Measurements from ENCODE around the gene VIP.

VIP gene

DNA sequence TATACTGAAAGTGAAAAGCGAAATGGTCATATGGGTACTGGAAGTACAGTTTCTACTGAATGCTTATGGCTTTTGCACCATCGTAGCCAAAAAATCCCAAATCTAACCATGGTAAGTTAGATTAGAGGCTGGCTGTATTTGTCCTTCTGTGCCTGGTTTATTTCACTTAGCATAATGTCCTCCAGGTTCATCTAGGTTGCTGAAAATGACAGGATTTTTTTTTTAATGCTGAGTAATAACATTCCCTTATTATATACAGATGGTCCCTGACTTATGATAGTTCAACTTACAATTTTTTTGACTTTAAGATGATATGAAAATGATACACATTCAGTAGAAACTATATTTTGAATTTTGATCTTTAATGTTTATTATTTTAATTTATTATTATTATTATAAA lies 45.3 kb upstream of the VIP start:
- no peak overlapping the region for H2AFZ ChIP-seq (ENCODE audit: low read depth, low read length)
- H3K9me3 ChIP-seq (ENCODE audit: insufficient read depth, low read length, severe bottlenecking): no peaks in the 10 kb centered on the region
- H3K27me3 ChIP-seq (ENCODE audit: insufficient read depth, low read length, poor library complexity): peaks cover 5% of the 10 kb centered on the region
- no peak for DNase-seq
- H3K36me3 ChIP-seq (ENCODE audit: insufficient read depth, low read length): no peaks in the 10 kb centered on the region
- no peaks in the 10 kb centered on the region for H4K20me1 ChIP-seq (ENCODE audit: insufficient read depth, low read length)
- no peak overlapping the region for H3K27ac ChIP-seq (ENCODE audit: low read length)
- H3K79me2 ChIP-seq (ENCODE audit: insufficient read depth, low read length): no peaks in the 10 kb centered on the region
- TF ChIP-seq, protein P1, sequence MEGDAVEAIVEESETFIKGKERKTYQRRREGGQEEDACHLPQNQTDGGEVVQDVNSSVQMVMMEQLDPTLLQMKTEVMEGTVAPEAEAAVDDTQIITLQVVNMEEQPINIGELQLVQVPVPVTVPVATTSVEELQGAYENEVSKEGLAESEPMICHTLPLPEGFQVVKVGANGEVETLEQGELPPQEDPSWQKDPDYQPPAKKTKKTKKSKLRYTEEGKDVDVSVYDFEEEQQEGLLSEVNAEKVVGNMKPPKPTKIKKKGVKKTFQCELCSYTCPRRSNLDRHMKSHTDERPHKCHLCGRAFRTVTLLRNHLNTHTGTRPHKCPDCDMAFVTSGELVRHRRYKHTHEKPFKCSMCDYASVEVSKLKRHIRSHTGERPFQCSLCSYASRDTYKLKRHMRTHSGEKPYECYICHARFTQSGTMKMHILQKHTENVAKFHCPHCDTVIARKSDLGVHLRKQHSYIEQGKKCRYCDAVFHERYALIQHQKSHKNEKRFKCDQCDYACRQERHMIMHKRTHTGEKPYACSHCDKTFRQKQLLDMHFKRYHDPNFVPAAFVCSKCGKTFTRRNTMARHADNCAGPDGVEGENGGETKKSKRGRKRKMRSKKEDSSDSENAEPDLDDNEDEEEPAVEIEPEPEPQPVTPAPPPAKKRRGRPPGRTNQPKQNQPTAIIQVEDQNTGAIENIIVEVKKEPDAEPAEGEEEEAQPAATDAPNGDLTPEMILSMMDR (IDR thresholded peaks at IDR 0.05; ENCODE audit: borderline replicate concordance, extremely low read depth, low read length, poor library complexity, severe bottlenecking): no peak
- TF ChIP-seq EZH2 (IDR thresholded peaks at IDR 0.05; ENCODE audit: borderline replicate concordance, low read depth, low read length, severe bottlenecking): no peak
- no peak overlapping the region for H3K4me3 ChIP-seq (ENCODE audit: low read depth in 1 of 2, low read length in 2 of 2)
- no peak overlapping the region for H3K9ac ChIP-seq (ENCODE audit: low read depth, low read length)
- H3K4me1 ChIP-seq (ENCODE audit: insufficient read depth, low read length): no peaks in the 10 kb centered on the region
- no peak for ATAC-seq (ENCODE audit: insufficient read depth, low read depth)
- H3K4me2 ChIP-seq (ENCODE audit: insufficient read depth, low read length): no peak overlapping the region

DNA sequence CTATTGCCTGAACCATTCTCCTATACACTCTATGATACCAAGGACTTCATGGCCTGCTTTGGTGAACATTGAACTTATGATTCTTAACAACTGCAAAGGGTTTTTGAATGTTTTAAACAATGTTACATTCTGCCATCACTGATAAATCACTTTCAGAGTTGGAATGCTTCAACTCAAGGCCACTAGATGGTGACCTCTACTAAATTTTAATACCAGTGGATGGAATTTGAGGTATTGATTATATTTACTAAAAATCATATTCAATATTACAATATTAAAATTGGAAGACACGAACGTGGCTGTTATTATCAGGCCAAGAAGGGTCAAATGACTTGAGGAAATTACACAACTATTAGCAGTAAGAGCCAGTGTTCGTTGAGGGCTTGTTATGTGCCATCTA lies 34.3 kb upstream of the VIP start:
- TF ChIP-seq, protein P1 (IDR thresholded peaks at IDR 0.05; ENCODE audit: borderline replicate concordance, extremely low read depth, low read length, poor library complexity, severe bottlenecking): peak; percentile 20
- TF ChIP-seq EZH2 (IDR thresholded peaks at IDR 0.05; ENCODE audit: borderline replicate concordance, low read depth, low read length, severe bottlenecking): no peak
- H3K9me3 ChIP-seq (ENCODE audit: insufficient read depth, low read length, severe bottlenecking): no peaks in the 10 kb centered on the region
- no peak overlapping the region for H3K27ac ChIP-seq (ENCODE audit: low read length)
- H3K4me1 ChIP-seq (ENCODE audit: insufficient read depth, low read length): no peaks in the 10 kb centered on the region
- no peak overlapping the region for H3K9ac ChIP-seq (ENCODE audit: low read depth, low read length)
- H3K4me2 ChIP-seq (ENCODE audit: insufficient read depth, low read length): no peak overlapping the region
- no peak overlapping the region for H3K4me3 ChIP-seq (ENCODE audit: low read depth in 1 of 2, low read length in 2 of 2)
- no peaks in the 10 kb centered on the region for H3K79me2 ChIP-seq (ENCODE audit: insufficient read depth, low read length)
- DNase-seq: no peak
- H3K36me3 ChIP-seq (ENCODE audit: insufficient read depth, low read length): no peaks in the 10 kb centered on the region
- H3K27me3 ChIP-seq (ENCODE audit: insufficient read depth, low read length, poor library complexity): no peaks in the 10 kb centered on the region
- no peak for ATAC-seq (ENCODE audit: insufficient read depth, low read depth)
- H4K20me1 ChIP-seq (ENCODE audit: insufficient read depth, low read length): no peaks in the 10 kb centered on the region
- H2AFZ ChIP-seq (ENCODE audit: low read depth, low read length): no peak overlapping the region

DNA sequence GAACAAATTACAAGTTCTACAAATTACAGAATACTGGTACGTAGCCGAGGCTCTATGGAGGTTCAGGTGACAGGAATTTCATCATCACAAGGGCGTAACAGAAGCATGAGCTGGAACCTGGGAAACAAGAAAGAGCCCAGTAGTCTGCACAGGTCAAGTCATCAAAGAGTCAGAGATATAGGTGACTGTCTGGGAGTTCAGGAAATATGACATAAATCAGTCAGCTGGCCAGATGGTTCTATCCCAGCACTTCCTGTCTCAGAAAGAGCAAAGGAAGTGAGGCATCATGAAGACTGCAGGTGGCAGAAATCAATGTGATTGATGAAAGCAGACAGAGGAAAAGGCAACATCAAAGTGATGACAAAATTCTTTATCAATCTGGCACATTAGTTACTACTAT lies 29.6 kb upstream of the VIP start:
- Histone ChIP-seq H3K4me3 (ENCODE audit: low read depth in 1 of 2, low read length in 2 of 2) (no peak overlapping the region), H4K20me1 (ENCODE audit: insufficient read depth, low read length) (no peaks in the 10 kb centered on the region), H3K4me2 (ENCODE audit: insufficient read depth, low read length) (no peak overlapping the region), H3K27me3 (ENCODE audit: insufficient read depth, low read length, poor library complexity) (no peaks in the 10 kb centered on the region), H3K9ac (ENCODE audit: low read depth, low read length) (no peak overlapping the region), H3K9me3 (ENCODE audit: insufficient read depth, low read length, severe bottlenecking) (no peaks in the 10 kb centered on the region), H3K79me2 (ENCODE audit: insufficient read depth, low read length) (no peaks in the 10 kb centered on the region), H3K4me1 (ENCODE audit: insufficient read depth, low read length) (no peaks in the 10 kb centered on the region), H2AFZ (ENCODE audit: low read depth, low read length) (no peak overlapping the region), H3K36me3 (ENCODE audit: insufficient read depth, low read length) (no peaks in the 10 kb centered on the region), H3K27ac (ENCODE audit: low read length) (no peak overlapping the region)
- no peak for DNase-seq
- no peak for ATAC-seq (ENCODE audit: insufficient read depth, low read depth)
- TF ChIP-seq EZH2 (IDR thresholded peaks at IDR 0.05; ENCODE audit: borderline replicate concordance, low read depth, low read length, severe bottlenecking): no peak
- TF ChIP-seq, protein P1 (IDR thresholded peaks at IDR 0.05; ENCODE audit: borderline replicate concordance, extremely low read depth, low read length, poor library complexity, severe bottlenecking): no peak

DNA sequence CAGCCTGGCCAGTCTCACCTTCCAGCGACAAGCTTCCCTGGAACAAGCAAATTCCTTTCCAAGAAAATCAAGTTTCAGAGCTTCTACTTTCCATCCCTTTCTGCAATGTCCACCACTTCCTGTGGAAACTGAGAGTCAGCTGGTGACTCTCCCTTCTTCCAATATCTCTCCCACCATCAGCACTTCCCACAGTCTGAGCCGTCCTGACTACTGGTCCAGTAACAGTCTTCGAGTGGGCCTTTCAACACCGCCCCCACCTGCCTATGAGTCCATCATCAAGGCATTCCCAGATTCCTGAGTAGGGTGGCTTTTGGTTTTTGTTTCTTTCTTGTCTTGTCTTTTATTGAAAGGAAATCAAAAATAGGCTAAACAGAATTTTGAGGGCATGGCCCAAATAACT lies 28.6 kb upstream of the VIP start:
- Histone ChIP-seq H2AFZ (ENCODE audit: low read depth, low read length) (no peak overlapping the region), H3K4me2 (ENCODE audit: insufficient read depth, low read length) (no peak overlapping the region), H3K4me3 (ENCODE audit: low read depth in 1 of 2, low read length in 2 of 2) (no peak overlapping the region), H4K20me1 (ENCODE audit: insufficient read depth, low read length) (no peaks in the 10 kb centered on the region), H3K36me3 (ENCODE audit: insufficient read depth, low read length) (no peaks in the 10 kb centered on the region), H3K27me3 (ENCODE audit: insufficient read depth, low read length, poor library complexity) (no peaks in the 10 kb centered on the region), H3K9ac (ENCODE audit: low read depth, low read length) (no peak overlapping the region), H3K79me2 (ENCODE audit: insufficient read depth, low read length) (no peaks in the 10 kb centered on the region), H3K4me1 (ENCODE audit: insufficient read depth, low read length) (no peaks in the 10 kb centered on the region), H3K9me3 (ENCODE audit: insufficient read depth, low read length, severe bottlenecking) (no peaks in the 10 kb centered on the region), H3K27ac (ENCODE audit: low read length) (no peak overlapping the region)
- TF ChIP-seq, protein P1 (IDR thresholded peaks at IDR 0.05; ENCODE audit: borderline replicate concordance, extremely low read depth, low read length, poor library complexity, severe bottlenecking): no peak
- TF ChIP-seq EZH2 (IDR thresholded peaks at IDR 0.05; ENCODE audit: borderline replicate concordance, low read depth, low read length, severe bottlenecking): no peak
- ATAC-seq (ENCODE audit: insufficient read depth, low read depth) (no peak), DNase-seq (no peak)
